HepG2 (cell line): ENCODE data around the gene FABP1. TPM values are rescaled to one million over a fixed set of nuclear protein-coding genes. Genes with fewer than 3 reads are reported as not detected.

Source experiments
- ATAC-seq: fragments of 200-7000 bp; cut with Tn5 transposase; 3 replicates; pipeline ENCODE4 v1.9.1; 2020; ENCODE audit warnings: mild to moderate bottlenecking, moderate library complexity
- BruUV-seq: library from RNA; stranded (reverse); fragments of 400-500 nt; replicated peaks from 2 replicates; lab custom pipeline; 2021; lab: Mats Ljungman, UMichigan
- CTCF ChIA-PET: fragments of 300-600 bp; formaldehyde crosslinking; extraction: SDS; loops from one replicate; lab custom pipeline; 2021; ENCODE audit warnings: low total read pairs, inconsistent platforms, low intra/inter-chr PET ratio; lab: Yijun Ruan, JAX
- POLR2A ChIA-PET: fragments of 350-600 bp; sonication (Branson Sonifier 250); formaldehyde crosslinking; loops from one replicate; lab custom pipeline; 2020; ENCODE audit warnings: antibody characterized with exemption, inconsistent platforms; lab: Yijun Ruan, JAX
- DNase-seq: peaks from one replicate; pipeline ENCODE4 v3.0.0-alpha.2; 2015; ENCODE audit warnings: low spot score
- FAIRE-seq: peaks from 3 replicates; lab custom pipeline; 2011; peaks lifted over from hg19 to GRCh38; lab: Jason Lieb, UNC
- H2AFZ ChIP-seq: one replicate; pipeline ENCODE4 v1.6.1; 2011; ENCODE audit warnings: low read length, inconsistent platforms
- H3K27ac ChIP-seq: fragments of 300-600 bp; 3 replicates; pipeline ENCODE4 v1.8.0; 2011; ENCODE audit warnings: mixed run types, mild to moderate bottlenecking, mixed read lengths, low read length, inconsistent platforms; ENCODE audit not compliant: insufficient read depth; ENCODE audit errors: extremely low read length
- H3K27me3 ChIP-seq, 2 experiments: fragments of 200-600 bp in 1 of 2; 2 replicates in 1 of 2; 3 replicates in 1 of 2; pipeline versions ENCODE4 v1.6.0 to v1.8.0; 2011; ENCODE audit warnings: low read length in 2 of 2, mild to moderate bottlenecking in 2 of 2, moderate library complexity in 2 of 2, inconsistent platforms in 1 of 2; ENCODE audit not compliant: insufficient read depth in 2 of 2, control insufficient read depth in 1 of 2
- H3K36me3 ChIP-seq, 2 experiments: fragments of 200-600 bp in 1 of 2; replicated peaks in 1 of 2; 2 replicates in 1 of 2; 3 replicates in 1 of 2; pipeline versions ENCODE4 v1.5.1 to v1.8.0; 2011; ENCODE audit warnings: low read length in 2 of 2, inconsistent platforms in 1 of 2; ENCODE audit not compliant: insufficient read depth in 2 of 2, control insufficient read depth in 1 of 2
- H3K4me1 ChIP-seq: 2 replicates; pipeline ENCODE4 v1.5.1; 2012; ENCODE audit warnings: low read length, inconsistent platforms; ENCODE audit not compliant: insufficient read depth
- H3K4me2 ChIP-seq: 2 replicates; pipeline ENCODE4 v1.6.0; 2011; ENCODE audit warnings: low read depth, low read length, inconsistent platforms
- H3K4me3 ChIP-seq, 3 experiments: fragments of 200-600 bp in 1 of 3; sonication (generic), shearing (Covaris generic) in 1 of 3; replicated peaks in 1 of 3; 2 replicates each; pipeline ENCODE4 v1.5.1; 2011 to 2016; ENCODE audit warnings: low read length in 3 of 3, inconsistent platforms in 2 of 3, low read depth in 2 of 3, mild to moderate bottlenecking in 2 of 3, control low read depth in 1 of 3, mixed read lengths in 1 of 3; ENCODE audit not compliant: insufficient read depth in 1 of 3
- H3K79me2 ChIP-seq: one replicate; pipeline ENCODE4 v1.6.1; 2011; ENCODE audit warnings: low read length, inconsistent platforms; ENCODE audit not compliant: insufficient read depth
- H3K9ac ChIP-seq: 2 replicates; pipeline ENCODE4 v1.6.0; 2011; ENCODE audit warnings: mild to moderate bottlenecking, low read depth, low read length, inconsistent platforms; ENCODE audit not compliant: insufficient read depth
- H3K9me3 ChIP-seq: 2 replicates; pipeline ENCODE4 v1.5.1; 2012; ENCODE audit warnings: mild to moderate bottlenecking, low read length
- H4K20me1 ChIP-seq: 2 replicates; pipeline ENCODE4 v1.6.0; 2011; ENCODE audit warnings: inconsistent platforms, mild to moderate bottlenecking, low read length, moderate library complexity; ENCODE audit not compliant: insufficient read depth
- EZH2 ChIP-seq: conservative IDR thresholded peaks from 2 replicates; pipeline ENCODE4 v1.6.1; 2012; ENCODE audit warnings: mild to moderate bottlenecking, low read depth, low read length, moderate library complexity
- HCFC1 ChIP-seq: fragments of 150-350 bp; IDR thresholded peaks from 2 replicates; pipeline ENCODE4 v1.6.1; 2014; ENCODE audit warnings: low read depth, low read length
- HNRNPK ChIP-seq: fragments of 200-400 bp; formaldehyde crosslinking; IDR thresholded peaks from 2 replicates; pipeline ENCODE4 v1.6.1; 2018; ENCODE audit warnings: low read length, low read depth, moderate library complexity, mild to moderate bottlenecking; ENCODE audit not compliant: poor library complexity, severe bottlenecking
- RFX3 ChIP-seq: IDR thresholded peaks from 2 replicates; pipeline ENCODE4 v1.6.1; 2016; ENCODE audit warnings: missing biosample characterization, missing genetic modification reagents
- THAP11 ChIP-seq: IDR thresholded peaks from 2 replicates; pipeline ENCODE4 v1.6.1; 2016; ENCODE audit warnings: missing biosample characterization, missing genetic modification reagents
- ZNF331 ChIP-seq: sonication (generic); formaldehyde crosslinking; IDR thresholded peaks from 2 replicates; pipeline ENCODE4 v1.4.0; 2020; ENCODE audit warnings: missing genetic modification reagents
- ZNF563 ChIP-seq: sonication (generic); formaldehyde crosslinking; IDR thresholded peaks from 2 replicates; pipeline ENCODE4 v1.8.0; 2022; ENCODE audit warnings: mild to moderate bottlenecking, moderate library complexity, missing genetic modification reagents
- ZNF615 ChIP-seq: sonication (generic); formaldehyde crosslinking; IDR thresholded peaks from 2 replicates; pipeline ENCODE4 v1.5.0; 2020; ENCODE audit warnings: mild to moderate bottlenecking, missing genetic modification reagents, borderline replicate concordance
- WGBS: methylation state at CpG from one replicate; pipeline ENCODE4 v1.1.6; 2017; ENCODE audit warnings: low lambda C conversion rate; 5-methylcytosine and 5-hydroxymethylcytosine counted together
- in situ Hi-C: cut with HindIII; loops from 2 replicates; pipeline ENCODE4 v1.10.0; 2017; ENCODE audit warnings: low pct_unique_long_range_greater_than_20kb; ENCODE audit not compliant: extremely low pct_ligation_motif_present
- intact Hi-C: fragments of 100-400 bp; cut with micrococcal nuclease; formaldehyde crosslinking; loops from one replicate; pipeline ENCODE4 v1.10.0; 2022; ENCODE audit not compliant: unreplicated experiment
- polyA plus RNA-seq, 8 experiments: library from polyadenylated mRNA; depleted of rRNA in 3 of 8; stranded (reverse) in 7 of 8; unstranded in 1 of 8; fragments of >200 nt; fragmentation: Illumina TruSeq in 4 of 8; extraction: Trizol in 4 of 8; gene quantifications; 2 replicates each; pipeline versions ENCODE4 v1.2.1 to v1.2.3, GENCODE V29; 2011 to 2016; ENCODE audit warnings: low read depth in 4 of 8, missing spikeins in 1 of 8, mixed read lengths in 1 of 8; ENCODE audit not compliant: insufficient read depth in 1 of 8
- total RNA-seq, 5 experiments: library from RNA; depleted of rRNA; stranded (reverse); fragments of >200 nt; fragmentation: Illumina TruSeq; extraction: Trizol; gene quantifications; 2 replicates each; pipeline ENCODE4 v1.2.3, GENCODE V29; 2016; ENCODE audit warnings: low read depth in 1 of 5
- TF ChIP-seq, protein P1 (sequence below): sonication (generic); formaldehyde crosslinking; IDR thresholded peaks from 2 replicates; pipeline ENCODE4 v1.8.0; 2022; ENCODE audit warnings: mild to moderate bottlenecking, missing genetic modification reagents; ENCODE audit not compliant: insufficient replicate concordance
- TF ChIP-seq, protein P2 (sequence below): sonication (generic); formaldehyde crosslinking; conservative IDR thresholded peaks from 2 replicates; pipeline ENCODE4 v1.8.1; 2023; ENCODE audit warnings: missing genetic modification reagents
- TF ChIP-seq, protein P3 (sequence below), 2 experiments: fragments of 450-650 bp in 1 of 2; sonication (generic) in 1 of 2; formaldehyde crosslinking in 1 of 2; IDR thresholded peaks; 2 replicates each; pipeline versions ENCODE4 v1.6.1 to v1.8.0; 2016 to 2022; ENCODE audit warnings: antibody characterized with exemption in 1 of 2, mild to moderate bottlenecking in 1 of 2, missing genetic modification reagents in 1 of 2

Gene FABP1
- total and polyA plus RNA-seq, 2 of the 13 experiments (the other 11 are each of a cell fraction or from before 2014, with no cell fraction given), result 644 to 1,608 TPM

GRCh38 chr2:88139203-88139702, 11.4 kb upstream of the FABP1 start:
- H3K27ac ChIP-seq, result peak overlapping the region; percentile 89
- in situ Hi-C loops, result no loop called here
- no peaks in the 10 kb centered on the region for H3K27me3 ChIP-seq
- H3K4me3 ChIP-seq, result peak overlapping the region in 2 of 3 experiments; percentile 11 to 24; a peak in 3 of 6 replicates
- CTCF ChIA-PET, result no interaction called here
- WGBS, result 1% methylated on average over 2 of the region's 2 CpGs
- DNase-seq (peak; percentile 98), FAIRE-seq (peak; percentile 94), ATAC-seq (peak; percentile 99)
- POLR2A ChIA-PET, result interaction anchor here (0.7 to 5.8 kb wide), 9 partner anchors 8 to 123 kb away, joined by 3 to 122 read pairs (median 8); partner anchors contain the start of genes FABP1 and RNU2-63P
- H4K20me1 ChIP-seq, result no peaks in the 10 kb centered on the region
- peak overlapping the region; percentile 45 for H3K9ac ChIP-seq
- H3K36me3 ChIP-seq, result no peaks in the 10 kb centered on the region
- no peak overlapping the region for H2AFZ ChIP-seq
- peak overlapping the region; percentile 64 for H3K4me2 ChIP-seq
- no TSS peak for BruUV-seq
- H3K4me1 ChIP-seq, result peaks cover 72% of the 10 kb centered on the region
- H3K79me2 ChIP-seq, result no peaks in the 10 kb centered on the region
- intact Hi-C loops, result loop anchor here (1.0 to 5.0 kb wide), 3 partner anchors 11 to 73 kb away; partner anchors contain the start of gene FABP1
- H3K9me3 ChIP-seq, result peaks cover 28% of the 10 kb centered on the region
- TF ChIP-seq, protein P1, sequence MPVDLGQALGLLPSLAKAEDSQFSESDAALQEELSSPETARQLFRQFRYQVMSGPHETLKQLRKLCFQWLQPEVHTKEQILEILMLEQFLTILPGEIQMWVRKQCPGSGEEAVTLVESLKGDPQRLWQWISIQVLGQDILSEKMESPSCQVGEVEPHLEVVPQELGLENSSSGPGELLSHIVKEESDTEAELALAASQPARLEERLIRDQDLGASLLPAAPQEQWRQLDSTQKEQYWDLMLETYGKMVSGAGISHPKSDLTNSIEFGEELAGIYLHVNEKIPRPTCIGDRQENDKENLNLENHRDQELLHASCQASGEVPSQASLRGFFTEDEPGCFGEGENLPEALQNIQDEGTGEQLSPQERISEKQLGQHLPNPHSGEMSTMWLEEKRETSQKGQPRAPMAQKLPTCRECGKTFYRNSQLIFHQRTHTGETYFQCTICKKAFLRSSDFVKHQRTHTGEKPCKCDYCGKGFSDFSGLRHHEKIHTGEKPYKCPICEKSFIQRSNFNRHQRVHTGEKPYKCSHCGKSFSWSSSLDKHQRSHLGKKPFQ, result no peak
- TF ChIP-seq ZNF331 (CRISPR knock-in tag) (peak; percentile 87), HCFC1 (no peak), HNRNPK (no peak), EZH2 (no peak), ZNF615 (no peak), ZNF563 (CRISPR knock-in tag) (no peak), THAP11 (peak; percentile 64; the same call in 1 of the 2 replicates), RFX3 (CRISPR knock-in tag) (no peak)
- TF ChIP-seq, protein P2, sequence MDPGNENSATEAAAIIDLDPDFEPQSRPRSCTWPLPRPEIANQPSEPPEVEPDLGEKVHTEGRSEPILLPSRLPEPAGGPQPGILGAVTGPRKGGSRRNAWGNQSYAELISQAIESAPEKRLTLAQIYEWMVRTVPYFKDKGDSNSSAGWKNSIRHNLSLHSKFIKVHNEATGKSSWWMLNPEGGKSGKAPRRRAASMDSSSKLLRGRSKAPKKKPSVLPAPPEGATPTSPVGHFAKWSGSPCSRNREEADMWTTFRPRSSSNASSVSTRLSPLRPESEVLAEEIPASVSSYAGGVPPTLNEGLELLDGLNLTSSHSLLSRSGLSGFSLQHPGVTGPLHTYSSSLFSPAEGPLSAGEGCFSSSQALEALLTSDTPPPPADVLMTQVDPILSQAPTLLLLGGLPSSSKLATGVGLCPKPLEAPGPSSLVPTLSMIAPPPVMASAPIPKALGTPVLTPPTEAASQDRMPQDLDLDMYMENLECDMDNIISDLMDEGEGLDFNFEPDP (CRISPR knock-in tag), result no peak
- TF ChIP-seq, protein P3, sequence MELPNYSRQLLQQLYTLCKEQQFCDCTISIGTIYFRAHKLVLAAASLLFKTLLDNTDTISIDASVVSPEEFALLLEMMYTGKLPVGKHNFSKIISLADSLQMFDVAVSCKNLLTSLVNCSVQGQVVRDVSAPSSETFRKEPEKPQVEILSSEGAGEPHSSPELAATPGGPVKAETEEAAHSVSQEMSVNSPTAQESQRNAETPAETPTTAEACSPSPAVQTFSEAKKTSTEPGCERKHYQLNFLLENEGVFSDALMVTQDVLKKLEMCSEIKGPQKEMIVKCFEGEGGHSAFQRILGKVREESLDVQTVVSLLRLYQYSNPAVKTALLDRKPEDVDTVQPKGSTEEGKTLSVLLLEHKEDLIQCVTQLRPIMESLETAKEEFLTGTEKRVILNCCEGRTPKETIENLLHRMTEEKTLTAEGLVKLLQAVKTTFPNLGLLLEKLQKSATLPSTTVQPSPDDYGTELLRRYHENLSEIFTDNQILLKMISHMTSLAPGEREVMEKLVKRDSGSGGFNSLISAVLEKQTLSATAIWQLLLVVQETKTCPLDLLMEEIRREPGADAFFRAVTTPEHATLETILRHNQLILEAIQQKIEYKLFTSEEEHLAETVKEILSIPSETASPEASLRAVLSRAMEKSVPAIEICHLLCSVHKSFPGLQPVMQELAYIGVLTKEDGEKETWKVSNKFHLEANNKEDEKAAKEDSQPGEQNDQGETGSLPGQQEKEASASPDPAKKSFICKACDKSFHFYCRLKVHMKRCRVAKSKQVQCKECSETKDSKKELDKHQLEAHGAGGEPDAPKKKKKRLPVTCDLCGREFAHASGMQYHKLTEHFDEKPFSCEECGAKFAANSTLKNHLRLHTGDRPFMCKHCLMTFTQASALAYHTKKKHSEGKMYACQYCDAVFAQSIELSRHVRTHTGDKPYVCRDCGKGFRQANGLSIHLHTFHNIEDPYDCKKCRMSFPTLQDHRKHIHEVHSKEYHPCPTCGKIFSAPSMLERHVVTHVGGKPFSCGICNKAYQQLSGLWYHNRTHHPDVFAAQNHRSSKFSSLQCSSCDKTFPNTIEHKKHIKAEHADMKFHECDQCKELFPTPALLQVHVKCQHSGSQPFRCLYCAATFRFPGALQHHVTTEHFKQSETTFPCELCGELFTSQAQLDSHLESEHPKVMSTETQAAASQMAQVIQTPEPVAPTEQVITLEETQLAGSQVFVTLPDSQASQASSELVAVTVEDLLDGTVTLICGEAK (IDR thresholded peaks at IDR 0.05), result no peak
- TF ChIP-seq, protein P3 (CRISPR knock-in tag; IDR thresholded peaks at IDR 0.05), result no peak; the same call in 1 of the 2 replicates
